Measurements from ENCODE around the gene ZNF318.
A peak's percentile ranks its signal among the peaks of the same experiment; 100 is the strongest.

The ZNF318 gene

DNA sequence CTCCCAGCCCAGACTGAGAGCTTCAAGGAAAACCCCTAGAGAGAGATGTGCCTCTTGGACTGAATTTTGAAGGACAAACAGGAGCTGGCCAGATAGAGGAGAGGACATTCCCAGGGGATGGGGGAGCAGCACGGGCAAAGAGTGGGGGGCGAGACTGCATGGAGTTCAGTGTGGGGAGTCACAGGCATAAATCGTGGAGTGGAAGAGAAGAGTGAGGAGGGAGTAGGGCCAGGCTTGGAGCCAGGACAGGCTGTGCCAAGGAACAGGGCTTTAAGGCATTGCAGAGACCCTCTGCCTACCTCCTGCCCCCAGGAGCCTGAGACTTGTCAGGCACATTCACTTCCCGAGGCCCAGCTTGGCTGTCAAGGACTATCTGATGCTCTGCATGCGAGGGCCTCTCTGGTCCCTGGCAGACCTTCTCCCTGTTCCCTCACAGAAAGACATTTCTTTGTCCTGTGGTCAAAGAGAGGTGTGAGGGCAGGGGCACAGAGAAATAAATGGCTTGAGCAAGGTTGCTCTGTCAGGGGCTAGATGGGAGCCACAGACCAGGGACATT lies 76.6 kb downstream of the ZNF318 start:
- Histone ChIP-seq H3K27me3 (ENCODE audit: control insufficient read depth in 3 of 3, insufficient read depth in 3 of 3, low read depth in 1 of 3, low read length in 3 of 3) (peaks cover 0 to 23% (median 0%) of the 10 kb centered on the region in 3 experiments), H3K9me3 (replicated peaks in 1 of 2; ENCODE audit: control insufficient read depth in 2 of 2, insufficient read depth in 1 of 2, low read depth in 1 of 2, low read length in 2 of 2) (no peaks in the 10 kb centered on the region), H4K8ac (ENCODE audit: low read depth, low read length) (no peak overlapping the region), H3K9ac (ENCODE audit: low read depth, low read length, poor library complexity) (no peak overlapping the region), H3K27ac (replicated peaks; ENCODE audit: low read length) (no peak overlapping the region), H2BK12ac (ENCODE audit: low read length) (no peak overlapping the region), H3K4me1 (ENCODE audit: control insufficient read depth in 2 of 2, insufficient read depth in 1 of 2, low read depth in 1 of 2, low read length in 2 of 2) (peaks cover 8 to 12% of the 10 kb centered on the region in 2 donors), H3K18ac (ENCODE audit: low read length) (no peak overlapping the region), H3K4me2 (ENCODE audit: insufficient read depth, low read length, poor library complexity, severe bottlenecking) (no peak overlapping the region), H3K23ac (ENCODE audit: low read depth, low read length, poor library complexity) (no peak overlapping the region), H3K36me3 (replicated peaks in 1 of 2; ENCODE audit: control insufficient read depth in 2 of 2, insufficient read depth in 2 of 2, low read length in 2 of 2) (no peaks in the 10 kb centered on the region), H2AFZ (ENCODE audit: low read length) (no peak overlapping the region), H3K14ac (ENCODE audit: low read length) (peak overlapping the region; percentile 10), H2BK5ac (ENCODE audit: low read length) (no peak overlapping the region), H3K4ac (ENCODE audit: low read length) (no peak overlapping the region), H3K79me1 (ENCODE audit: low read depth, low read length) (no peaks in the 10 kb centered on the region), H2BK120ac (ENCODE audit: low read depth, low read length) (no peak overlapping the region), H3K4me3 (ENCODE audit: low read length in 2 of 2) (no peak overlapping the region), H2AK5ac (ENCODE audit: low read depth, low read length) (no peak overlapping the region), H4K91ac (ENCODE audit: low read depth, low read length, poor library complexity) (no peak overlapping the region), H2BK15ac (ENCODE audit: low read length) (no peak overlapping the region)
- no CpG with 5 or more reads among the region's 5 CpGs for WGBS, 2 donors (ENCODE audit: extremely low coverage in 2 of 2, insufficient read length in 2 of 2, insufficient replicate concordance in 1 of 2)
- no peak for DNase-seq (ENCODE audit: low spot score)

DNA sequence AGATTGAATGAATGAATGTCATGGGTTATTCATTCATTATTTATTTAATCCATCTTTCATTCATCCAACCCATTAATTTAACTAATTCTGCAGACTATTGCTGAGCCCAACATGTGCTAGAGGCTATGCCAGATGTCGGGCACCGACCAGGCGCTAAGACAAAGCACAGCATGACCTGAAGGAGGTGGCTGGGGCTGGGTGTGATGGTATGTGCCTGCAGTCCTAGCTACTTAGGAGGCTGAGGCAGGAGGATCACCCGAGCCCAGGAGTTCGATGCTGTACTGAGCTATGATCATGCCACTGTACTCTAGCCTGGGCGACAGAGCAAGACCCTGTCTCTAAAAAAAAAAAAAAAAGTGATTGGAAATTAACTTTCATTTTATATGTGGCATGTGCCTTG lies 77.1 kb downstream of the ZNF318 start:
- peaks cover 5 to 9% of the 10 kb centered on the region in 2 donors for H3K4me1 ChIP-seq (ENCODE audit: control insufficient read depth in 2 of 2, insufficient read depth in 1 of 2, low read depth in 1 of 2, low read length in 2 of 2)
- no peak overlapping the region for H3K4me3 ChIP-seq (ENCODE audit: low read length in 2 of 2)
- H2BK12ac ChIP-seq (ENCODE audit: low read length) = no peak overlapping the region
- H2AFZ ChIP-seq (ENCODE audit: low read length) = no peak overlapping the region
- H3K14ac ChIP-seq (ENCODE audit: low read length) = no peak overlapping the region
- no peak overlapping the region for H4K8ac ChIP-seq (ENCODE audit: low read depth, low read length)
- no peak overlapping the region for H3K4ac ChIP-seq (ENCODE audit: low read length)
- H3K18ac ChIP-seq (ENCODE audit: low read length) = no peak overlapping the region
- no CpG with 5 or more reads among the region's 6 CpGs for WGBS, 2 donors (ENCODE audit: extremely low coverage in 2 of 2, insufficient read length in 2 of 2, insufficient replicate concordance in 1 of 2)
- H2BK15ac ChIP-seq (ENCODE audit: low read length) = no peak overlapping the region
- no peak overlapping the region for H3K4me2 ChIP-seq (ENCODE audit: insufficient read depth, low read length, poor library complexity, severe bottlenecking)
- no peak overlapping the region for H3K23ac ChIP-seq (ENCODE audit: low read depth, low read length, poor library complexity)
- H3K27ac ChIP-seq (replicated peaks; ENCODE audit: low read length) = no peak overlapping the region
- no peaks in the 10 kb centered on the region for H3K36me3 ChIP-seq (replicated peaks in 1 of 2; ENCODE audit: control insufficient read depth in 2 of 2, insufficient read depth in 2 of 2, low read length in 2 of 2)
- H3K9ac ChIP-seq (ENCODE audit: low read depth, low read length, poor library complexity) = no peak overlapping the region
- no peak overlapping the region for H2BK5ac ChIP-seq (ENCODE audit: low read length)
- H4K91ac ChIP-seq (ENCODE audit: low read depth, low read length, poor library complexity) = no peak overlapping the region
- no peak for DNase-seq (ENCODE audit: low spot score)
- H3K27me3 ChIP-seq (ENCODE audit: control insufficient read depth in 3 of 3, insufficient read depth in 3 of 3, low read depth in 1 of 3, low read length in 3 of 3) = peaks cover 0 to 23% (median 0%) of the 10 kb centered on the region in 3 experiments
- no peak overlapping the region for H2BK120ac ChIP-seq (ENCODE audit: low read depth, low read length)
- H3K9me3 ChIP-seq (replicated peaks in 1 of 2; ENCODE audit: control insufficient read depth in 2 of 2, insufficient read depth in 1 of 2, low read depth in 1 of 2, low read length in 2 of 2) = no peaks in the 10 kb centered on the region
- no peak overlapping the region for H2AK5ac ChIP-seq (ENCODE audit: low read depth, low read length)
- H3K79me1 ChIP-seq (ENCODE audit: low read depth, low read length) = no peaks in the 10 kb centered on the region

DNA sequence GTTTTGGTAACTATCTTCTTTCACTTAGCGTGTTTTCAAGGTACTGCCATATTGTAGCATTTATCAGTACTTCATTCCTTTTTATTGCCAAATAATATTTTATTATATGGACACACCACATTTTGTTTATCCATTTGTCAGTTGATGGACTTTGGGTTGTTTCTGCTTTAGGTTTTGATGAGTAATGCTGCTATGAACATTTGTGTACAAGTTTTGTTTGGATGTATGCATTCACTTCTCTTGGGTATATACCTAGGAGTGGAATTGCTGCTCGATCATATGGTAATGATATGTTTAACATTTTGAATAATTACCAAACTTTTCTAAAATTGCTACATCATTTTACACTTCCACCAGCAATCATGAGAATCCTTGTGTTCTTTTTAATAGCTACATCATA lies 77.7 kb downstream of the ZNF318 start:
- no peak overlapping the region for H2BK5ac ChIP-seq (ENCODE audit: low read length)
- H3K9me3 ChIP-seq (replicated peaks in 1 of 2; ENCODE audit: control insufficient read depth in 2 of 2, insufficient read depth in 1 of 2, low read depth in 1 of 2, low read length in 2 of 2) = no peaks in the 10 kb centered on the region
- H3K27ac ChIP-seq (replicated peaks; ENCODE audit: low read length) = no peak overlapping the region
- H3K23ac ChIP-seq (ENCODE audit: low read depth, low read length, poor library complexity) = no peak overlapping the region
- WGBS, 2 donors (ENCODE audit: extremely low coverage in 2 of 2, insufficient read length in 2 of 2, insufficient replicate concordance in 1 of 2) = no CpG with 5 or more reads among the region's 2 CpGs
- no peak overlapping the region for H2AFZ ChIP-seq (ENCODE audit: low read length)
- H3K4me3 ChIP-seq (ENCODE audit: low read length in 2 of 2) = no peak overlapping the region
- H3K36me3 ChIP-seq (replicated peaks in 1 of 2; ENCODE audit: control insufficient read depth in 2 of 2, insufficient read depth in 2 of 2, low read length in 2 of 2) = no peaks in the 10 kb centered on the region
- no peak overlapping the region for H4K91ac ChIP-seq (ENCODE audit: low read depth, low read length, poor library complexity)
- no peak overlapping the region for H4K8ac ChIP-seq (ENCODE audit: low read depth, low read length)
- H3K4me2 ChIP-seq (ENCODE audit: insufficient read depth, low read length, poor library complexity, severe bottlenecking) = no peak overlapping the region
- peaks cover 0 to 21% (median 0%) of the 10 kb centered on the region in 3 experiments for H3K27me3 ChIP-seq (ENCODE audit: control insufficient read depth in 3 of 3, insufficient read depth in 3 of 3, low read depth in 1 of 3, low read length in 3 of 3)
- H3K14ac ChIP-seq (ENCODE audit: low read length) = no peak overlapping the region
- H2BK120ac ChIP-seq (ENCODE audit: low read depth, low read length) = no peak overlapping the region
- no peaks in the 10 kb centered on the region for H3K79me1 ChIP-seq (ENCODE audit: low read depth, low read length)
- no peak overlapping the region for H2BK15ac ChIP-seq (ENCODE audit: low read length)
- H3K9ac ChIP-seq (ENCODE audit: low read depth, low read length, poor library complexity) = no peak overlapping the region
- H3K18ac ChIP-seq (ENCODE audit: low read length) = no peak overlapping the region
- no peak overlapping the region for H3K4ac ChIP-seq (ENCODE audit: low read length)
- DNase-seq (ENCODE audit: low spot score) = no peak
- H2AK5ac ChIP-seq (ENCODE audit: low read depth, low read length) = no peak overlapping the region
- no peak overlapping the region for H2BK12ac ChIP-seq (ENCODE audit: low read length)
- H3K4me1 ChIP-seq (ENCODE audit: control insufficient read depth in 2 of 2, insufficient read depth in 1 of 2, low read depth in 1 of 2, low read length in 2 of 2) = peaks cover 2 to 4% of the 10 kb centered on the region in 2 donors

DNA sequence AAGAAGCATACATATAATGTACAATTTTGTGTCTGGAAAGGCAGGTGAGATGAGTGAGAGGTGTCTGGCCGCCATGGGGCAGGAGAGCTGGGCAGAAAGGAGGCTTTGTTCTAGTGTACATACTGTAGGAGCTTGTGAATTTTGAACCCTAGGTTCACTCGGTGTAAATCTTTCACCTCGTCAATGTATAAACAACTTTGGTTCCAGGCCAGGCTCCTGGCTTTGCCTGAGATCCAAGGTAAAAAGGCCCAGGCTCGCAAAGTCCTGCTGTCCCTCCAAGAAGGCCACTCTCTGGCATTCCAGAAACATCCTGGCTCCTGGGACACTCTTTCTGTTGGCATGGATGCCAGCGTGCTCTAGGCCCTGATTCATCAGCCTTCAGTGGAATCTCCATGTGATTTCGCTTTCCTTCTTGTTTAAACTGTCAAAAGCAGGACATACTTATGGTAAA lies 78.5 kb downstream of the ZNF318 start:
- Histone ChIP-seq H3K18ac (ENCODE audit: low read length) (no peak overlapping the region), H2BK120ac (ENCODE audit: low read depth, low read length) (no peak overlapping the region), H2BK12ac (ENCODE audit: low read length) (no peak overlapping the region), H4K8ac (ENCODE audit: low read depth, low read length) (no peak overlapping the region), H3K4ac (ENCODE audit: low read length) (no peak overlapping the region), H2AK5ac (ENCODE audit: low read depth, low read length) (no peak overlapping the region), H3K23ac (ENCODE audit: low read depth, low read length, poor library complexity) (no peak overlapping the region), H3K36me3 (replicated peaks in 1 of 2; ENCODE audit: control insufficient read depth in 2 of 2, insufficient read depth in 2 of 2, low read length in 2 of 2) (no peaks in the 10 kb centered on the region), H3K79me1 (ENCODE audit: low read depth, low read length) (no peaks in the 10 kb centered on the region), H3K14ac (ENCODE audit: low read length) (no peak overlapping the region), H3K27me3 (ENCODE audit: control insufficient read depth in 3 of 3, insufficient read depth in 3 of 3, low read depth in 1 of 3, low read length in 3 of 3) (peaks cover 0 to 17% (median 0%) of the 10 kb centered on the region in 3 experiments), H3K4me1 (ENCODE audit: control insufficient read depth in 2 of 2, insufficient read depth in 1 of 2, low read depth in 1 of 2, low read length in 2 of 2) (peaks cover 0 to 1% of the 10 kb centered on the region in 2 donors), H3K4me3 (ENCODE audit: low read length in 2 of 2) (no peak overlapping the region), H2BK15ac (ENCODE audit: low read length) (no peak overlapping the region), H3K4me2 (ENCODE audit: insufficient read depth, low read length, poor library complexity, severe bottlenecking) (no peak overlapping the region), H3K27ac (replicated peaks; ENCODE audit: low read length) (no peak overlapping the region), H2BK5ac (ENCODE audit: low read length) (no peak overlapping the region), H3K9me3 (replicated peaks in 1 of 2; ENCODE audit: control insufficient read depth in 2 of 2, insufficient read depth in 1 of 2, low read depth in 1 of 2, low read length in 2 of 2) (no peaks in the 10 kb centered on the region), H4K91ac (ENCODE audit: low read depth, low read length, poor library complexity) (no peak overlapping the region), H2AFZ (ENCODE audit: low read length) (no peak overlapping the region), H3K9ac (ENCODE audit: low read depth, low read length, poor library complexity) (no peak overlapping the region)
- WGBS, 2 donors (ENCODE audit: extremely low coverage in 2 of 2, insufficient read length in 2 of 2, insufficient replicate concordance in 1 of 2) = no CpG with 5 or more reads among the region's 6 CpGs
- DNase-seq (ENCODE audit: low spot score) = no peak

Measured in neuronal stem cell (in vitro differentiated cells).